Measurements from ENCODE around the gene USH1C.
A peak's percentile ranks its signal among the peaks of the same experiment; 100 is the strongest.

Gene USH1C

GRCh38 chr11:17553249-17553546, 9.0 kb upstream of the USH1C start:
- H3K4me2 ChIP-seq (ENCODE audit: low read length), result no peak overlapping the region
- H3K9me3 ChIP-seq (replicated peaks; ENCODE audit: low read length), result no peaks in the 10 kb centered on the region
- no peaks in the 10 kb centered on the region for H3K4me1 ChIP-seq (ENCODE audit: control insufficient read depth, insufficient read depth, low read length)
- H3K9ac ChIP-seq (ENCODE audit: low read depth, low read length), result no peak overlapping the region
- no peak overlapping the region for H3K4me3 ChIP-seq (ENCODE audit: low read length)
- H3K36me3 ChIP-seq (ENCODE audit: insufficient read depth, low read length), result no peaks in the 10 kb centered on the region
- H3K27me3 ChIP-seq (ENCODE audit: control insufficient read depth, insufficient read depth, low read length), result peaks cover 60% of the 10 kb centered on the region

DNA sequence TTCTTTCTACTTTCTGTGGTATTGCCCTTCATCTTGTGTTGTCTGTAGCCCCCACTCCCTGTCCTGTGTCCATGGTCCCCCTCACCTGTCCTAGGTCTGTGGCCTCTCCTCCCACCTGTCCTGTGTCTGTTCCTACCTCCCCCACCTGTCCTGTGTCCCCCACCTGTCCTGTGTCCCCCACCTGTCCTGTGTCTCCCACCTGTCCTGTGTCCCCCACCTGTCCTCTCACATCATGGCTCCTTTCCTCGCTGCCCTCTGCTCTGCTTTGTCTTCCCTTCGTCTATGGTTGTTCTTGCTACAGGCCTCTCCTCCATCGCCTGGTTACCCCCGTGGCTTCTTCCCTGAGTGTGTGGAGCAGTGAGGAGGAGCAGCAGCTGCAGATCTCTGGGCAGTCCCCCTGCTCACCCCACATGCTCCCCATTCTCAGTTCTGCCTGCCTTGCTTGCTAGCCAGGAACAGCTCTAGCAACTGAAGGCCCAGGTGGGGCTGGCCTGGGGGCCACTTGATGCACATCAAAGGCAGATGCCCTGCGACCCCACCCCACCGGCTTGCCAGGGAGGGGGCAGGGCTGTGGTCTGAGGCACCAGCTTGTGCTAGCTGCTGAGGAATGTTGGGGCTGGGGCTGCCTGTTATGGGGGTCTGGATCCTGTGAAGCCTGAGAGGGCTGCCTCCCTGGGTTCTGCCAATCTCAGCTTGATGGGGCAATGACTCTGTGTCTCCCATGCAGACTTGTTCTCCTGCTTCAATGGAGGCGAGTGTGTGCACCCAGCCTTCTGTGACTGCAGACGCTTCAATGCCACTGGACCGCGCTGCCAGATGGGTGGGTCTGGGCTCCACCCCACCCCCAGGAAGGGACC, 8.4 kb upstream of the USH1C start:
- Histone ChIP-seq H3K4me2 (ENCODE audit: low read length) (no peak overlapping the region), H3K4me1 (ENCODE audit: control insufficient read depth, insufficient read depth, low read length) (no peaks in the 10 kb centered on the region), H3K9ac (ENCODE audit: low read depth, low read length) (no peak overlapping the region), H3K9me3 (replicated peaks; ENCODE audit: low read length) (no peaks in the 10 kb centered on the region), H3K36me3 (ENCODE audit: insufficient read depth, low read length) (no peaks in the 10 kb centered on the region), H3K4me3 (ENCODE audit: low read length) (no peak overlapping the region), H3K27me3 (ENCODE audit: control insufficient read depth, insufficient read depth, low read length) (peaks cover 56% of the 10 kb centered on the region)

GRCh38 chr11:17552041-17552355, 7.8 kb upstream of the USH1C start:
- Histone ChIP-seq H3K9me3 (replicated peaks; ENCODE audit: low read length) (no peaks in the 10 kb centered on the region), H3K4me3 (ENCODE audit: low read length) (no peak overlapping the region), H3K4me1 (ENCODE audit: control insufficient read depth, insufficient read depth, low read length) (no peaks in the 10 kb centered on the region), H3K27me3 (ENCODE audit: control insufficient read depth, insufficient read depth, low read length) (peaks cover 62% of the 10 kb centered on the region), H3K36me3 (ENCODE audit: insufficient read depth, low read length) (no peaks in the 10 kb centered on the region), H3K9ac (ENCODE audit: low read depth, low read length) (no peak overlapping the region), H3K4me2 (ENCODE audit: low read length) (no peak overlapping the region)

DNA sequence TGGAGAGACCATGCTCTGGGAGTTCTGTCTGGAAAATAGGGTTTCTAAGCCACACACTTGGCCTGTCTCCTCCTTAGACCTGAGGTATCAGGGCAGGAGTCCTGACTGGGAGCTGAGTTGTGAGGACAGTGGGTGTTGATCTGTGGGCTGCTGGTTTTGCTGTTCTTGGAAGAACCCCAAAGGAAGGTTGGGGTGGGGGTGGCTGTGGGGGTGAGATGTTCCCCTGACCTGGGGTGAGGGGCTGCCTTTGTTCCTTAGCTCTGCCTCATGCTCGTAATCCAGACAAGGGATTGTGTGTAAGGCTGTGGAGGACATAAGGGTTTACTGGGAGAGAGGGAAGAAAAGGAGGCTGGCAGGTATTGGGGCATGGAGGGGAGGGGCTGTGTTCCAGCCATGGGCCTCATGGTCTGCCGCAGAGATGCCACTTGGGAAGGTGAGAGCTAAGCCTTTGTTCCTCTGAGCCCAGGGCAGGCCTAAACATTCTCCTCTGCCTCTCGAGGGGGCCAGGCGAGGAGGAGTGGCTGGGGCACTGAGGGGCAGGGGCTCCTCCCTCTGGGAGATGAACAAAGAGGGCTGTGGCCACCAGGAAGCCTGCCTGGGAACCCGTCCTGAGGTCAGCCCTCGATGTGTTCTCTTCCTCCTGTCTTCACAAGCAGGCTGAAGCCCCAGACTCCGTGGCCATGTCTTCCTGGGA, 7.3 kb upstream of the USH1C start:
- H3K9me3 ChIP-seq (replicated peaks; ENCODE audit: low read length), result no peaks in the 10 kb centered on the region
- H3K9ac ChIP-seq (ENCODE audit: low read depth, low read length), result no peak overlapping the region
- H3K4me1 ChIP-seq (ENCODE audit: control insufficient read depth, insufficient read depth, low read length), result no peaks in the 10 kb centered on the region
- H3K27me3 ChIP-seq (ENCODE audit: control insufficient read depth, insufficient read depth, low read length), result peaks cover 66% of the 10 kb centered on the region
- no peak overlapping the region for H3K4me2 ChIP-seq (ENCODE audit: low read length)
- no peaks in the 10 kb centered on the region for H3K36me3 ChIP-seq (ENCODE audit: insufficient read depth, low read length)
- H3K4me3 ChIP-seq (ENCODE audit: low read length), result no peak overlapping the region

DNA sequence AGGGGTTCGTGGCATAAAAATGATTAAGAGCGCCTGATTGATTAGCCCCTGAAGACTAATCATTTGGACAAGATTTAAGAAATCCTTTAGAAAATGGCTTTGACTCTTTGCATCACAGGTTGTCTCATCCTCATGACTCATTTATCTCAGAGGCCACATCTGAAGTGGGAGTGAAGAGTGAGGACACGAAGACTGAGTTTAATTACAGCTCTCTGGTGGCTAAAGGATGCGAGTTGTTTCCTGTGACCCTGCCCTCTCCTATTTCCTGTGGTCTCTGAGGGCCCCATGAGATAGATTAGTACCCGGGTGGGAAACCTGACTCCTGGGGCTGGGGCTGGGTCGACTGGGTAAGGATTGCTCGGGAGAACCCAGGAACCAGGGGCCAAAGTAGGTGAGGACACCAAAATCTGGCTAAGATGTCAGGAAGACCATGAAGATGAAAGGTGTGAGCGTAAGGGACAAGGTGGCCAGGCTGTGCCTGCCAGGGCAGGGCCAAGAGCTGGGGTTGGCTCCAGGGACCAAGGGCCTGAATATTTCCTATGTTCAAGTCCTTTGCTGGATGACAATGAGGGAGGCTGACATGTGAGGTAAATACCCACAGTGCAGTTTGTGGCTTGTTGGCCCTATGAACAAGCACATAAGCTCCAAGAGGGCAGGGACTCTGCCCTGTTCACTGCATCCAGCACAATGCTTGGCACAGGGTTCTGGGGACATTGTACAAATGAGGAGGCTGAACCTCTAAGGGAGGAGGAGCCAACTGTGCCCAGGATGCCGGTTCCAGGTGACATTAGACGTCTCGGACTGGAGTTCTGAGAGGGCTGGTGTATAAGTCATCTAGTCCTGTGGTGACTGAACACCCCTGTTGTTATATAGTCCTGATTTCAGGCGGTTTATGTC, 6.5 kb upstream of the USH1C start:
- no peak overlapping the region for H3K4me3 ChIP-seq (ENCODE audit: low read length)
- H3K36me3 ChIP-seq (ENCODE audit: insufficient read depth, low read length), result no peaks in the 10 kb centered on the region
- no peaks in the 10 kb centered on the region for H3K9me3 ChIP-seq (replicated peaks; ENCODE audit: low read length)
- H3K27me3 ChIP-seq (ENCODE audit: control insufficient read depth, insufficient read depth, low read length), result peaks cover 66% of the 10 kb centered on the region
- no peaks in the 10 kb centered on the region for H3K4me1 ChIP-seq (ENCODE audit: control insufficient read depth, insufficient read depth, low read length)
- H3K4me2 ChIP-seq (ENCODE audit: low read length), result no peak overlapping the region
- no peak overlapping the region for H3K9ac ChIP-seq (ENCODE audit: low read depth, low read length)

DNA sequence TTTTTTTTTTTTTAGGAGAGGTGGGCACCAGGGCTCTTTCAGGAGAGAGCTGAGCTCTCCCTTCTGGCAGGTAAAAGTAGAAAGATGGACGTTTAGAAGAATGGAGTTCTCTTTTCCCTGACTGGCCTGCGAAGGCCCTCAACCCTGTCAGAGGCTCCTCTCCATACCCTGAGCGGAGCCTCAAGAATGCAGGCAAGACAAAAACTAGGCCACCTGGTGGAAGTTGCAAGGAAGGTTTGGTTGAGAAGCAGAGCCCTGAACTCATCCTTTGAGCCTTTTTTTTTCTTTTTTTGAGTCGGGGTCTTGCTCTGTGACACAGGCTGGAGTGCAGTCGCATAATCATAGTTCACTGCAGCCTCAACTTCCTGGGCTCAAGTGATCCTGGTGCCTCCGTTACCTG, 4.2 kb upstream of the USH1C start:
- no peak overlapping the region for H3K9ac ChIP-seq (ENCODE audit: low read depth, low read length)
- H3K4me1 ChIP-seq (ENCODE audit: control insufficient read depth, insufficient read depth, low read length), result no peaks in the 10 kb centered on the region

DNA sequence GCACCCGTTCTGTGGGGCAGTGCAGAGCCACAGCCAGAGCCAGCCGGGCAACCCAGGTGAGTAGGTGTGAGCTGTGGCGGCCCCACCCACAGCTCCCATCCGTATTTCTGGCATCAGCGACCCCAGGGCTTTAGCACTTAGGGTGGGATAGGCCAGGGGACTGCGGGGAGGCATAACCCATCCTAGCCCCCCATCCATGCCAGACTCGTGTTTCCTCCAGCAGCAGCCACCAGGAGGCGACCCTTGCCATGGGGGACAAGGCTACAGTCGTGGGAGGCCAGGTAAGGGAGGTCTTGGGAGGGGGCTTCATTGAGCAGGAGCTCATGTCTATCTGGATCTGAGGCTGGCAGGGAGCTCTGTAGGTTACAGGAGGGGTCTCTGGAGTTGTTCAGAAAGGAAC, 3.7 kb upstream of the USH1C start:
- Histone ChIP-seq H3K4me2 (ENCODE audit: low read length) (no peak overlapping the region), H3K9ac (ENCODE audit: low read depth, low read length) (no peak overlapping the region), H3K4me1 (ENCODE audit: control insufficient read depth, insufficient read depth, low read length) (no peaks in the 10 kb centered on the region), H3K36me3 (ENCODE audit: insufficient read depth, low read length) (no peaks in the 10 kb centered on the region), H3K27me3 (ENCODE audit: control insufficient read depth, insufficient read depth, low read length) (peaks cover 73% of the 10 kb centered on the region), H3K9me3 (replicated peaks; ENCODE audit: low read length) (no peaks in the 10 kb centered on the region), H3K4me3 (ENCODE audit: low read length) (no peak overlapping the region)

More for the DNA sequence above, 4.2 kb upstream of the USH1C start:
- H3K9me3 ChIP-seq (replicated peaks; ENCODE audit: low read length), result no peaks in the 10 kb centered on the region
- H3K4me3 ChIP-seq (ENCODE audit: low read length), result no peak overlapping the region
- no peaks in the 10 kb centered on the region for H3K36me3 ChIP-seq (ENCODE audit: insufficient read depth, low read length)
- peaks cover 68% of the 10 kb centered on the region for H3K27me3 ChIP-seq (ENCODE audit: control insufficient read depth, insufficient read depth, low read length)
- H3K4me2 ChIP-seq (ENCODE audit: low read length), result no peak overlapping the region

DNA sequence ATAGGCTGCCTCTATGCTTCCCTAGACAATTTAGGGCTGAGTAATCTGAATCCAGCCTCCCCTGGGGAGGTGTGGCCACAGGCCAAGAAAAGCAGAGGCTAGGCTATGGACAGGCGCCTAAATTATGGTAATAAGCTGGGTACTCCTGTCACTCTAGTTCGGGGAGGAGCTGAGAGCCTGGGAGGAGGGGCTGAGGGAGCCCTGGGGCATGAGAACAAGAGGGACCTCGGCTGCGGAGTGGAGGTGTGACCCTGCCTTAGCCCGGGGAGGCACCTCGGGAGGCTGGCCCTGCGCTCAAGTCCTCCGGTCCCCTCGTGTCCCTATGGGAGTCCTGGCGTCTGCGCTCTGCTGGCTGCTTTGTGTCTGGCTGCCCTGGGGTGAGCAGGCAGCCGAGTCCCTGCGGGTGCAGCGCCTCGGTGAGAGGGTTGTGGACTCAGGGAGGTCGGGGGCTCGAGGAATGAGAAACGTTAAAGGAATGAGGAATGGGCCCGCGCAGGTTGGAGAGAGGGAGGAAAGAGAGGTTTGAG, 2.9 kb upstream of the USH1C start, which contains the start of gene OTOG:
OTOG (plus strand) TSS at position 209 of the 527 bp plus-strand sequence; CDS start at position 323, 114 bp downstream.
- Histone ChIP-seq H3K36me3 (ENCODE audit: insufficient read depth, low read length) (no peaks in the 10 kb centered on the region), H3K9me3 (replicated peaks; ENCODE audit: low read length) (no peaks in the 10 kb centered on the region), H3K4me3 (ENCODE audit: low read length) (no peak within 1 kb of the TSS), H3K27me3 (ENCODE audit: control insufficient read depth, insufficient read depth, low read length) (peaks cover 82% of the 10 kb centered on the region), H3K4me2 (ENCODE audit: low read length) (no peak within 1 kb of the TSS), H3K4me1 (ENCODE audit: control insufficient read depth, insufficient read depth, low read length) (no peaks in the 10 kb centered on the region), H3K9ac (ENCODE audit: low read depth, low read length) (no peak within 1 kb of the TSS)

GRCh38 chr11:17546240-17546639, 2.0 kb upstream of the USH1C start:
- Histone ChIP-seq H3K9ac (ENCODE audit: low read depth, low read length) (no peak overlapping the region), H3K4me1 (ENCODE audit: control insufficient read depth, insufficient read depth, low read length) (no peaks in the 10 kb centered on the region), H3K27me3 (ENCODE audit: control insufficient read depth, insufficient read depth, low read length) (peaks cover 84% of the 10 kb centered on the region), H3K9me3 (replicated peaks; ENCODE audit: low read length) (no peaks in the 10 kb centered on the region), H3K36me3 (ENCODE audit: insufficient read depth, low read length) (no peaks in the 10 kb centered on the region), H3K4me3 (ENCODE audit: low read length) (no peak overlapping the region), H3K4me2 (ENCODE audit: low read length) (no peak overlapping the region)

DNA sequence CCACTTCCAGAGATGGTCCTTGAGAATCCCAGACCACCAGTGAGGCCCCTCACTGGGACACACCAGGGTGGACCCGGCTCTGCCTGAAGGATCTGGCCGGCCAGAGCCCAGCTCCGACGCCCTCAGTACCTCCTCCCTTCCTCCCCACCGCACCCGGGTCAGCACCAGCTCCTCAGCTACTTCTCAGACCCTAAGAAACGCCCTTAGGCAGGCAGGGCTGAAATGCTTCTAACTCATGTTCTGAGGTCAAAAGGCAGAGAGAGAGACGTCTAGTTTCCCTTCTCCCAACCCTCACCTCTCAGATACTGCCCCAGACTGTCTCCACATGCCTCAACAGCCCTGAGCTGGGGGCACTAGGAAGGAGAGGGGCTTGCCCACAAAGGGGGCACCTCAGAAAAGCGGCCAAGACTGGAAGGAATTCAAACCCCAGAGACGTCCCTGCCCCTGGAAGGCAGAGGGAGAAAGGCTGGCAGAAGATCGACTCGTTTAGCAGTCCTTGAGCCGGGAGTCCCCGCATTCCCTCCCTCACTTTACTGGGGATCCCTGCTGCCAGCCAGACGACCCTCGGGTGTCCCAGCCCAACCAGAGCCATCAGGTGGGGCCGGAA, 539 bp downstream of the USH1C start:
- H3K27me3 ChIP-seq (ENCODE audit: control insufficient read depth, insufficient read depth, low read length), result peaks cover 85% of the 10 kb centered on the region
- no peak overlapping the region for H3K4me3 ChIP-seq (ENCODE audit: low read length)
- H3K9me3 ChIP-seq (replicated peaks; ENCODE audit: low read length), result no peaks in the 10 kb centered on the region
- no peaks in the 10 kb centered on the region for H3K4me1 ChIP-seq (ENCODE audit: control insufficient read depth, insufficient read depth, low read length)
- H3K36me3 ChIP-seq (ENCODE audit: insufficient read depth, low read length), result no peaks in the 10 kb centered on the region
- H3K9ac ChIP-seq (ENCODE audit: low read depth, low read length), result no peak overlapping the region
- H3K4me2 ChIP-seq (ENCODE audit: low read length), result peak overlapping the region; percentile 29

- Histone ChIP-seq H3K9me3 (replicated peaks; ENCODE audit: low read length) (no peaks in the 10 kb centered on the region), H3K9ac (ENCODE audit: low read depth, low read length) (no peak overlapping the region), H3K4me2 (ENCODE audit: low read length) (no peak overlapping the region), H3K27me3 (ENCODE audit: control insufficient read depth, insufficient read depth, low read length) (peaks cover 88% of the 10 kb centered on the region), H3K4me1 (ENCODE audit: control insufficient read depth, insufficient read depth, low read length) (no peaks in the 10 kb centered on the region), H3K4me3 (ENCODE audit: low read length) (no peak overlapping the region), H3K36me3 (ENCODE audit: insufficient read depth, low read length) (no peaks in the 10 kb centered on the region)
These were observed 1.2 kb downstream of the USH1C start for GRCh38 chr11:17543041-17543440.
